Epithelial cell of esophagus (primary cell): ENCODE data around the gene ATXN3.

Source experiments
- DNase-seq: peaks from one replicate; pipeline ENCODE4 v3.0.0; 2010; ENCODE audit warnings: low read depth
- H3K4me3 ChIP-seq: 2 replicates; pipeline ENCODE4 v1.5.1; 2011; ENCODE audit warnings: mild to moderate bottlenecking, low read length, control low read depth
- CTCF ChIP-seq: IDR thresholded peaks from 2 replicates; pipeline ENCODE4 v1.5.1; 2011; ENCODE audit warnings: low read depth, mild to moderate bottlenecking, low read length, control low read depth, inconsistent platforms; ENCODE audit not compliant: insufficient read depth; ENCODE audit errors: missing control alignments

The ATXN3 gene

GRCh38 chr14:92012121-92012748, 94.1 kb downstream of the ATXN3 start:
- no peak for DNase-seq
- no peak for TF ChIP-seq CTCF
- H3K4me3 ChIP-seq = no peak overlapping the region

GRCh38 chr14:92010644-92011043, 95.7 kb downstream of the ATXN3 start:
- no peak for DNase-seq
- TF ChIP-seq CTCF = no peak
- H3K4me3 ChIP-seq = no peak overlapping the region

GRCh38 chr14:92009604-92010003, 96.8 kb downstream of the ATXN3 start:
- DNase-seq = no peak
- no peak overlapping the region for H3K4me3 ChIP-seq
- no peak for TF ChIP-seq CTCF
